ENCODE data around the gene GJA3. TPM values are rescaled to one million over a fixed set of nuclear protein-coding genes. Genes with fewer than 3 reads are reported as not detected.

GJA3 gene
- total RNA-seq, 1 experiment from 2014 or later, result 0.92 TPM

GRCh38 chr13:20192158-20192835 is 31.4 kb upstream of the GJA3 start:
- Histone ChIP-seq H2BK20ac (ENCODE audit: low read depth, low read length, poor library complexity, severe bottlenecking) (no peak overlapping the region), H3K79me1 (ENCODE audit: insufficient read depth, low read depth, low read length, poor library complexity, severe bottlenecking) (no peaks in the 10 kb centered on the region), H3K9ac (ENCODE audit: extremely low read depth, insufficient read length, low read length) (no peak overlapping the region), H4K91ac (ENCODE audit: insufficient read length, low read depth, low read length) (no peak overlapping the region), H3K4ac (ENCODE audit: low read depth, low read length) (no peak overlapping the region), H4K5ac (ENCODE audit: insufficient read length, low read depth, low read length) (no peak overlapping the region), H3K56ac (ENCODE audit: insufficient read length, low read depth, low read length) (no peak overlapping the region), H4K20me1 (ENCODE audit: control insufficient read depth, insufficient read depth, insufficient read length) (peaks cover 2% of the 10 kb centered on the region), H3K9me3 (ENCODE audit: control insufficient read depth, low read depth, low read length) (no peaks in the 10 kb centered on the region), H3K23ac (ENCODE audit: insufficient read length, low read depth, low read length) (no peak overlapping the region), H2AFZ (ENCODE audit: low read length) (no peak overlapping the region), H3K14ac (ENCODE audit: insufficient read depth, low read length) (no peak overlapping the region), H3K27me3 (ENCODE audit: insufficient read depth, low read length) (peaks cover 51% of the 10 kb centered on the region), H2BK12ac (ENCODE audit: insufficient read length, low read depth, low read length) (no peak overlapping the region), H2BK5ac (ENCODE audit: insufficient read length, low read length) (no peak overlapping the region), H3T11ph (ENCODE audit: low read length) (no peak overlapping the region), H4K8ac (replicated peaks; ENCODE audit: insufficient read length, low read depth, low read length) (no peak overlapping the region), H3K27ac (ENCODE audit: insufficient read length, low read depth, low read length) (no peak overlapping the region), H3K79me2 (ENCODE audit: insufficient read depth, low read length) (no peaks in the 10 kb centered on the region), H3K4me1 (ENCODE audit: insufficient read depth, low read length) (no peaks in the 10 kb centered on the region), H2BK120ac (ENCODE audit: low read depth, low read length, poor library complexity, severe bottlenecking) (no peak overlapping the region), H2BK15ac (ENCODE audit: low read depth, low read length) (no peak overlapping the region), H3K4me2 (ENCODE audit: insufficient read depth, insufficient read length, low read length) (peak overlapping the region; percentile 55), H3K18ac (ENCODE audit: insufficient read length, low read depth, low read length) (no peak overlapping the region), H2AK5ac (ENCODE audit: insufficient read length, low read length) (no peak overlapping the region), H3K23me2 (ENCODE audit: insufficient read length, low read depth, low read length, poor library complexity, severe bottlenecking) (peaks cover 18% of the 10 kb centered on the region)
- Mint-ChIP-seq H3K27me3 (ENCODE audit: low read depth) (peaks cover 94% of the 10 kb centered on the region), H3K4me3 (peak overlapping the region; percentile 58 to 77), H3K27ac (no peak overlapping the region), H3K4me1 (peaks cover 11 to 25% of the 10 kb centered on the region in 2 experiments), H3K36me3 (ENCODE audit: insufficient read depth in 1 of 3, low read depth in 3 of 3) (no peaks in the 10 kb centered on the region), H3K9me3 (0 out of 5 replicates have a peak, but pooled peaks cover 0 to 2% of the 10 kb centered on the region in 2 experiments)
- DNase-seq, result peak; percentile 47
- no peak for TF ChIP-seq CTCF (conservative IDR thresholded peaks at IDR 0.05)
- WGBS (ENCODE audit: extremely low coverage, insufficient read length, low lambda C conversion rate), result no CpG with 5 or more reads among the region's 73 CpGs
